ENCODE data around the gene LSAMP.

DNA sequence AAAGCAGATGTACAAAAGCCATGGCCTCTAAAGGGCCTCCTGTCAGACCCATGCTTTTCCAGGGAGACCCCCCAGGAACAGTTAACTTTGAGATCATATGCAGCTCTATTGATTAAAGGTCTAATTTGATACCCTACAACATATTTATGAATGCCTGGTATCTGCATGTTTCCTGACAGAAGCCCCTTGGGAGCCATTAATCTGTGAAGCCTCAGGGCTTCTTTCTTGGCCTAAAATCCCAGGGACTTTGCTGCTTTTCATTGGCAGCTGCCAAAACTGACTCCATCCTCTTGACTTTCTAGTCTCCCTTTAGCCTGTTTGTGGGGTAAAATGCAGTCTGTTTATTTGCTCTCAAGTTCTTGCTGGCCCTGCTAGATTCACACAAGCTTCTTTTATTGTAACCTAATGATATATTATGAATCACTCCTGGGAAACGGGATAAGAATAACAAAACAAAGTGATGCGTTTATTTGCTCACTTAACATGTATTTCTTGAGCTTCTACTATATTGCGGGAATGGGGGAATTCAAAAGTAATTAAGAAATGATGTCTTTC is 257.0 kb downstream of the LSAMP start:
- TF ChIP-seq, protein P1, sequence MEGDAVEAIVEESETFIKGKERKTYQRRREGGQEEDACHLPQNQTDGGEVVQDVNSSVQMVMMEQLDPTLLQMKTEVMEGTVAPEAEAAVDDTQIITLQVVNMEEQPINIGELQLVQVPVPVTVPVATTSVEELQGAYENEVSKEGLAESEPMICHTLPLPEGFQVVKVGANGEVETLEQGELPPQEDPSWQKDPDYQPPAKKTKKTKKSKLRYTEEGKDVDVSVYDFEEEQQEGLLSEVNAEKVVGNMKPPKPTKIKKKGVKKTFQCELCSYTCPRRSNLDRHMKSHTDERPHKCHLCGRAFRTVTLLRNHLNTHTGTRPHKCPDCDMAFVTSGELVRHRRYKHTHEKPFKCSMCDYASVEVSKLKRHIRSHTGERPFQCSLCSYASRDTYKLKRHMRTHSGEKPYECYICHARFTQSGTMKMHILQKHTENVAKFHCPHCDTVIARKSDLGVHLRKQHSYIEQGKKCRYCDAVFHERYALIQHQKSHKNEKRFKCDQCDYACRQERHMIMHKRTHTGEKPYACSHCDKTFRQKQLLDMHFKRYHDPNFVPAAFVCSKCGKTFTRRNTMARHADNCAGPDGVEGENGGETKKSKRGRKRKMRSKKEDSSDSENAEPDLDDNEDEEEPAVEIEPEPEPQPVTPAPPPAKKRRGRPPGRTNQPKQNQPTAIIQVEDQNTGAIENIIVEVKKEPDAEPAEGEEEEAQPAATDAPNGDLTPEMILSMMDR (conservative IDR thresholded peaks at IDR 0.05; ENCODE audit: low read length) = no peak
- no peak for TF ChIP-seq EZH2phosphoT487 (IDR thresholded peaks at IDR 0.05; ENCODE audit: borderline replicate concordance)
